HG03565 (cell line): ENCODE results near the gene MYZAP.

Experiments
- ATAC-seq: cut with Tn5 transposase; IDR thresholded peaks from one replicate; pipeline ENCODE4 v1.9.1; 2021; ENCODE audit warnings: mild to moderate bottlenecking, moderate library complexity; ENCODE audit not compliant: unreplicated experiment

The MYZAP gene

GRCh38 chr15:57619746-57620145 lies 28.0 kb downstream of the MYZAP start:
- no peak for ATAC-seq

- ATAC-seq, result no peak
These were observed 33.0 kb downstream of the MYZAP start for GRCh38 chr15:57624730-57625129.

- ATAC-seq, result no peak
These were observed 34.2 kb downstream of the MYZAP start for GRCh38 chr15:57625703-57626448.

- no peak for ATAC-seq
These were observed 35.2 kb downstream of the MYZAP start for GRCh38 chr15:57626713-57627440.

- ATAC-seq, result no peak
These were observed 39.8 kb downstream of the MYZAP start for GRCh38 chr15:57631386-57632110.

GRCh38 chr15:57634290-57634689 lies 42.6 kb downstream of the MYZAP start:
- ATAC-seq, result no peak

GRCh38 chr15:57635300-57635909 lies 43.7 kb downstream of the MYZAP start:
- ATAC-seq, result no peak

- no peak for ATAC-seq
These were observed 46.1 kb downstream of the MYZAP start for GRCh38 chr15:57637846-57638245.

- ATAC-seq, result no peak
These were observed 47.6 kb downstream of the MYZAP start for GRCh38 chr15:57639306-57639705.

- ATAC-seq, result no peak
These were observed 49.4 kb downstream of the MYZAP start for GRCh38 chr15:57640930-57641682.

GRCh38 chr15:57643826-57644225 lies 52.1 kb downstream of the MYZAP start:
- ATAC-seq, result no peak

GRCh38 chr15:57646087-57646486 lies 54.4 kb downstream of the MYZAP start:
- no peak for ATAC-seq

GRCh38 chr15:57647071-57647790 lies 55.5 kb downstream of the MYZAP start:
- ATAC-seq, result no peak

- no peak for ATAC-seq
These were observed 56.1 kb downstream of the MYZAP start for GRCh38 chr15:57647791-57648130.

GRCh38 chr15:57649138-57649537 lies 57.4 kb downstream of the MYZAP start:
- no peak for ATAC-seq

- ATAC-seq, result no peak
These were observed 59.7 kb downstream of the MYZAP start for GRCh38 chr15:57651445-57651844.

GRCh38 chr15:57652481-57652880 lies 60.8 kb downstream of the MYZAP start:
- no peak for ATAC-seq

- no peak for ATAC-seq
These were observed 62.6 kb downstream of the MYZAP start for GRCh38 chr15:57654153-57654852.

GRCh38 chr15:57655053-57655452 lies 63.3 kb downstream of the MYZAP start:
- ATAC-seq, result no peak
